NCI-H748 (cell line): Measurements from ENCODE around the gene MTM1.

ENCODE experiments used
- DNase-seq: peaks from one replicate; lab custom pipeline; 2025; ENCODE audit not compliant: unreplicated experiment; lab: John Stamatoyannopoulos, UW

Gene MTM1

DNA sequence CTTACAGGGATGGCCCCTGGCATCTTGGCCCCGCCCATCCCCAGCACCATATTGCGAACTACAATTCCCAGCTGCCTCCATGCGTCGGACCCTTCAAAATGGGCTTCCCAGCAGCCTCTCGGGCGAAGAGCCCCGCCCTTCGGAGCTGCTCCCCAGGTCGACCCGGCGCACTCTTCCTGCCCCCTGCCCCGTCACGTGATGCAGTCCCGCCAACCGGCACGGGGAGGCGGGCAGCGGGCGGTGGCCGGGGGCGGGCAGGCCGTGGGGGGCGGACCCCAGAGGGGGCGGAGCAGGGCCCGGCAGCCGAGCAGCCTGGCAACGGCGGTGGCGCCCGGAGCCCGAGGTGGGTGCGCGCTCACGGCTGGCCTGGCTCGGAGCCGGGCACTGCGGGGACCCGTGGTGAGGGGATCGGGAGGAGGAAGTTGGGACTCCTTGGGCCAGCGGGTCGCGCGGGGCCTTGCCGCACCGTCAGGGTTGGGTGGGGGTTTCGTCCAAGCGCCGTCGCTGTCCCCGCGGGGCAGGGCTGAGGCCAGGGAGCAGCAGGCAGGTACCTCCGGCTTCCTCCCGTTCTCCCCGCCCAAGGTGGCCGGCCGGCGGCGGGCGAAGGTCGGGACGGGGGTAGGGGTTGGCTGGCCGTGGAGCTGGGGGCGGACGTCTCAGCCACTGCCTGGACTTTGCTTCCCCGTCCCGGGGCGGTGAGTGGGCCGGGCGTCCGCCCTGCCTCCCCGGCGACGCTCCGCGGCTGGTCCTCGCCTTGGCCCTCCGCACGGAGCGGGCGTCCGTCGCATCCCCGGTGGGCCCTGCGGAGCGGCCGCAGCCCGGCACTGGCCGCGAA is at the start of gene MTM1:
TSS of gene MTM1 (plus strand) at position 302 of the 835 bp plus-strand sequence. CDS start 23,994 bp downstream, outside the sequence.
- peak; percentile 97 for DNase-seq

DNA sequence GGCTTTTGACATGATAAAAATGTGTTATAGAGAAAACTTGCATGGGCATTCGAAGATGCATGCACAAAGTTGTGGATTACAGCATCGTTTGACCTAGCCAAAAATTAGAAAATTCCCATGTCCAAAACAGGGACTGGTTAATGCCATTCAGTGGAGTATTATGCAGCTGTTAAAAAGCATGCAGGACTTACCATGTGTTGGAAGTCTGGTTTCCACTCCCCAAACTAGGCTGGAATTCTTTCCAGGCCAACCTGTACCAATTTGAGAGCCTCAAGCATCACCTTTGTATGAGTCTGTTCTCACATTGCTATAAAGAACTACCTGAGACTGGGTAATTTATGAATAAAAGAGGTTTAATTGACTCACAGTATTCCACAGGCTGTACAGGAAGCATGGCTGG is 45.9 kb upstream of the MTM1 start:
- no peak for DNase-seq

DNA sequence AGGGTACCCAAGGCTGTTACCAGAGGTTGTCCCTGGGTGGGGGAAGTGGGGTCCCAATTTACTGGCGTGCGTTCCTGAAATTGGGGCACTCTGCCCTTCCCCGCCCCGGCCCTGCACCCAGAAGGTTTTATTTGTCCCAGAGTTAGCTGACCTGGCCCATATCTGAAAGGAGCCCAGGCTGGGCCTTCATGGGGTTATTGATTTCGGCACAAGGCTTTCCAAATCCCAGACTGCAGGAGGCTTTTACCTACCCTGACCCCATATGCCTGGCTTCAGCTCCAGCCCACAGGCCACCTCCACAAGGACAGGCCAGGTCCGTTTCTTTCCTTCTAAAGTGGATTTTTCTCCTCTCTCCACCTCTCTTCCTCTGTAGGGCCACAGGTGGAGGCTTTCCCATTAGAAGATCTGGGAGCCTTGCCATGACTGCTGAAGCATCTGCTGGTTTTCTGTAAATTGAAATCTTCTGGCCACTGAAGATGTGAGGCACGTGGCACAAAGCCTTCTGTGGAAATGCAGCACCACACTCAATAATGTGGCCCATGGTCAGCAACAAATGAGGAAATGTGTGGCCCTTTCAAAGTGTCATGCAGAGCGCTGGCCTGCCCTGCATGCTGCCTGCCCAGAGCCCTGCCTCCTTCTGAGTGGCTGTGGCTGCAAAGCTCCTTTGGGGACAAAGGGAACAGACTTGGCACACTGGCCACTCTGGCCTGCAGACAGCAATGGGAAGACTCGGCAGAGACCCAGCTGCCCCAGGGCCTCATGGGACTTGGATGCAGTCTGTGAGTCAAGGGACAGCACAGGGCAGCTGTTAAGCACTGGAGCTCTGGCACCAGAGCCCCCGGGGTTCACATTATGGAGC is 43.1 kb upstream of the MTM1 start:
- DNase-seq = no peak

GRCh38 chrX:150526692-150527091 is 41.7 kb upstream of the MTM1 start:
- DNase-seq = no peak

- DNase-seq = no peak
Measured at GRCh38 chrX:150527108-150527507, 41.3 kb upstream of the MTM1 start.

DNA sequence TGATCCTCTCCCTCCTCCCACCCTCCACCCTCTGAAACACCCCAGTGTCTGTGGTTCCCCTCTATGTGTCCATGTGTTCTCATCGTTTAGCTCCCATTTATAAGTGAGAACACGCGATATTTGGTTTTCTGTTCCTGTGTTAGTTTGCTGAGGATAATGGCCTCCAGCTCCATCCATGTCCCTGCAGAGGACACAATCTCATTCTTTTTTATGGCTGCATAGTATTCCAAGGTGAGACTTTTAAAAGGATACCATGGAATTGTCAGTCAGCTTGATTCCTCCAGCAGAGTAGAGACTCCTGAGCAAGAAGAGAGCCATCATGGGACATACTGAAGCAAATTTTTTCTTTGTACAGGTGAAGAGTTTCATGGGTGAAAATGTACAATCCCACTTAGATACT is 38.8 kb upstream of the MTM1 start:
- no peak for DNase-seq

- no peak for DNase-seq
Measured at GRCh38 chrX:150530821-150531220, 37.6 kb upstream of the MTM1 start.

GRCh38 chrX:150531467-150531866 is 37.0 kb upstream of the MTM1 start:
- no peak for DNase-seq

DNA sequence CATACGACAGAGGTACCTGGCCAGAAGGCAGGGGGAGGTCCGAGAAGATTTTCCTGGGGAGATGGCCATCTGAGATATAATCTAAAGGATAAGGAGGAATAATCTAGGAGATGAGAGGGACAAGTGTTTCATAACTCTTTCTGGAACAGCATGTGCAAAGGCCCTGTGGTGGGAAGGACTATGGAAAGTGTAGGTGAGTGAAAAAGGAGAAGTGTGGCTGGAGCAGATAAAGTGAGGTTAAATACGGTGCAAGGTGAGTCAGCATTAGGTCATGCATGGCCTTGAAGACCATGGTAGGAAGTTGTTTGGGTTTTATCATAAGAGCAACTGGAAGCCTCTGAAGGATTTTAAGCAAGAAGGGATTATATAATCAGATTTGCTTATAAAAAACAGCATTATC is 34.6 kb upstream of the MTM1 start:
- DNase-seq = no peak

DNA sequence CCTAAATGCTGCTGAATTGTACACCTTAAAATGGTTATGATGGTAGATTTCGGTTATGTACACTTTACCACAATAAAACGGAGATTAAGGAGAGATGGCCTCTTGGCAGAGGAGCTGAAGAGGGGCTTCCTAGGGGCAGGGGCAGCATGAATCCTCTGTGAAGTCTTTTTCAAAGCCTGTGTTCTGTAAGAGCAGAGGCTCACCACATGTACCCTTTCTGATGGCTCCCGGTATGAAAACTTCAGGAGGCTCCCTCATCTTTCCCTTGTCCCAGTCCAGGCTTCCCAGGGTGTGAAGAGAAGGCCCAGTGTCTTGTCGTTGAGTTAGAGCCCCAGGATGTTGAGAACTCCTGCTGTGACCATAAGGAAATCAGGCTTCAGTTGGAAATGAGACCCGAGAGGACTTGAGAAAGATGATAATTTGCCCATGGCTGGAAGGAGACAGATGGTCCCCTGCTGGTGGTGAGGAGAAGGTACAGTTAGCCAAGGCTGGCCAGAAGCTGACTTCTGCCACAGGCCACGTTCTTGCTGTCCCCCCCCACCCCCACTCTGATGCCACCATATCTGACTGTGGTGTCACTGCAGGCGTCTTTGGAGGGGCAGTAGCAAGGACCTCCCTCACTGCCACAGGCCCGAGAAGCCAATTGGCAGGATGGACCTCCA is 31.8 kb upstream of the MTM1 start:
- DNase-seq = no peak

DNA sequence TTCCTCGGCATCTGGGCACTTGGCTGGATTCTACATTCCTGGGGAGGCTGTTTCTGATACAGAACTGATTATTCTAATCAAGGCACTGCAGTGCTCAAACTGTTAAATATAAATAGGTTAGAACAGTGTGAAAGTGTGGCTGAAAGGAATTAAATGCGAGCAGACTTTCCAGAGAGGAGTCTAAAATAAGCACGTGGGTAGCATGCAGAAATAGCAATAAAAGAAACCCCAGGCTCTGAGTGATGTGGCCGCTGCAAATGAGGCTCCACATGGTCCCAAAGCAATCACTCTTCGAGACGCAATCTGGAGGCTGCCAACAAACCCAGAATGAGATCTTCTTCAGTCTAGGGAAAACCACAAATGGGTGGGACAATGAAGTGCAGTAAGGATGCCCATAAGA is 30.6 kb upstream of the MTM1 start:
- DNase-seq = no peak

DNA sequence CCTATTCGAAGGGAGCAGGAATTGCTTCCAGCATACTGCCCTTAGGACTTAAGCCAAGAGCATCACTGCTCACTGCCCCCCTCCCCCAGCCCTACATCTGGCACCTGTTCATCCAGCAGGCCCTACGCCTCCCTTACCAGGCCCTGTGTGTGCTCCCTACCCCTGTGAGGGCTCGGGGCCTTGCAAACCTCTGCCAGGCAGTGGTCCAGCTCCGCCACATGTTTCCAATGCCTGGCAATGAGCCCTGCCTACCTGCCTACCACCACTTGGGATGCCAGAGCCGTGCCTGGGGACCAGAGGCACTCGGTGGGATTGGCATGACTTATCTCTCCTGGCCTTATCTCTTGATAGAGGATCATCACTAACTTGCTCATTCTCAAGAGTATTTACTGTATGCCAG is 27.5 kb upstream of the MTM1 start:
- no peak for DNase-seq

DNA sequence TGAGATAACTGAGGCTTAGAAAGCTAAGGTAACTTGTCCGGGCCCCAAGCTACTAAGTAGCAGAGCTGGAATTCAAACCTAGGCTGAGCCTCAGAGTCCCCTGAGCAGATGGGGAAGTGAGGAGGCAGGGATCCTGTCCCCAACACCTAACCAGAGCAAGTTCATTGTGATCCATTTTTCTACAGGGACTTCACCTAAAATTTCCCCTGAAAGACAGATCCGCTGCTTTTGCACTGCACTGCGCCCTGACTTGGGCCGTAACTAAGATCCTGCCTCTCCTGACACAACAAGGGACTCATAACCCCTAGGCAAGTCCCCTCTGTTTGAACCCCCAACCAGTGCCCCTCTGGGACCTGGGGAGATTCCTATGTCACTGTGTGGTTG is 25.6 kb upstream of the MTM1 start:
- DNase-seq = no peak

DNA sequence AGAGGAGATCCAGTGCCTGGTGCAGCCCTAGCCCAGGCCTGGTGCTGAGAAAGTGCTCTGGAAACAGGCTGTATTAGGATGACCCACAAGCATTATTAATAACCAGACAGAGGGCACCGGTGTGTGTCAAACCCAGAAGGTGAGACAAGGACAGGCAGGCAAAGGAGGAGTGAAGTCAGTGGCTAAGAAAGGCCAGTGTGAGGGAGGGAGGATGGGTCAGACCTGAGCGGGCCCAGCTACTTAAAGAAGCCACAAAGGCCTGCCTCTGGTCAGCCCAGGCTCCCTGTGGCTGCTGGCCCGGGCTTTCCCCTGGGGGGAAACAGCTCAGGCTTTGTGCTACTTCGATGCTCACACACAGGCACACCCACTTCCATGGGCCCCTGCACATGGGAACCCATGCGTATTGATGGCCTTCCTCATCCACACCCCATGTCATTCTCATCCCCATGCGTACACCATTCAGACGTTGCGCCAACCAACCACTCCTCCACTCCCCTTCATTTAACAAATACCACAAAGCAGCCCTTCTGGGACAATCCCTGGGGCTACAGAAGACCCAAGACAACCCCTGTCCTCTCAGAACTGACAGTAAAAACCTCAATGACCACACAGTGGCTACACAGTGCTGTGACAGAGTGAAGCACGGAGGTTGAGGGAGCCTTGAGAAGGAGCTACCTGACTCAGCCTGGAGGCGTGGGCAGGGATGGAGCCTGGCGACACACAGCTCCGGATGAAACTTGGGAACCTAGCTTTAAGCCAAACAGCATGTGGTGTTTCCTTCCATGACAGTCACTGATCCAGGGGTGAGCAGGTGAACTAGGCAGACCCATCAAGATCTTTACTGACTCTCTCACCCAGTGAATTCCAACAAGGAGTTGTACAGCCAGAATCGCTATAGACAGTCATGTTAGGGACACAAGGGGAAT is 24.9 kb upstream of the MTM1 start:
- DNase-seq = no peak

DNA sequence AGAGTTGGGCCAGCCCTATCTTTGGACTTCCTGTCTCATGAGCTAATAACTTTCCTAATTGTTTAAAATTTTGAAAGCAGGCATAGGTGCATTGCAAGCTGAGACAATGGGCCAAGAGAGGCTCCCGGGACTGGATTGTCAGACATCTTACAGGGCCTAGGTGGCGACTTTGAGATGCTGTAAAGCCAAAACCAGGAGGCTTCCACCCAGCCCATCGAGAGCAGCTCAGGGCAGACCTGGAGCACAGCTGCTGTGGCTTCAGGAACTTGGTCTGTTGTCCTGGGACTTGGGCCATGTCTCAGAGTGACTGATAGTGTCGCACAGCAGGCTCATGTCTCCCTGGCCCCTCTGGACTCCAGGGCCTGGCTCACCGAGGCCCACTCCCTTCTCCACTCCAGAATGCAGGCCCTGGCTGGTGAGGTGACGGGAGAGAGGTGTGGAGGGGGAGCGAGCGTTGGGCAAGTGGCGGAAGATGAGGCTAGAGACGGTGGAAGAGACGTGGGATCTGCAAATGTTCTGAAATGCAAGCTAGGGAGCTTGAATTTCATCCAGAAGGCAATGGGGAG is 24.1 kb upstream of the MTM1 start:
- DNase-seq = no peak

DNA sequence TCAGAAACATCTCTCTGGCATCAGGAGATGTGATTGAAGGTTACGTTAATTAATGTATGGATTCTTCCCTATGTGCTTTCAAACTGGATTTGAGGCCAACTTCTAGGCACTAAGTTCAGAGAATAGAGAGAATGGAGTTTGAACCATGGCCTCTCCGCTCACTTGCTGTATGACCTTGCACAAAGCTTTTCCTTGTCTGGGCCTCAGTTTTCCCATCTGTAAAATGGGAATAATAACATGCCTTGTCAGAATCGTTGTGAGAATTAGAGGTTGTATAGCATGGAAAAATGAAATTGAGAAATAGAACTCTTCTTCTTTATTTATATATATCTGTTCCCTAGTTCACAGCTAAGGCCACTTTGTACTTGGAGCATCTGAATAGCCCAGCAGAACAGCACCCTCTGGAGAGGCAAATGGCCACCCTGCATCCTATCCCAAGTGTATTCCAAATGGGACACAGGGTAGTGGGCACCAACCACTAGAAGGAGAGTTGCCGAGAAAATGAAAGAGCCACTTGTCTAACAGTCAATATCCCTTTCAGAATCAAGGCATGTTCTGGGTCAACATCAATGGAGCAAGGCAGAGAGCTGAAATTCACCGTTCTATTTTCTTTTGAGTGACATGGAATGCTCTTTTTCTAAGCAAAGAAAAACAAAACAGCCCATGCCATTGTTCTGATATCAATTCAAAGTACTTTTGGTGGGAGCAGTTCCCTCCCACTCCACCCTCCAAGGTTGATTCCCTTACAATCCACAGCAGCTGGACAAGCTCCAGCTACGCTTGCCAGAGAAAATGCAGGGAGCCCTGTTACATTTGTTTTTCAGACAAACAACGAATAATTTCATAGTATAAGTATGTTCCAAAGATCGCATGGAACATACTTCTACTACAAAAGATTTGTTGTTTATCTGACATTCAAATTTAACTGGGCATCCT is 23.3 kb upstream of the MTM1 start:
- DNase-seq = no peak

- DNase-seq = no peak
Measured at GRCh38 chrX:150546711-150547153, 21.7 kb upstream of the MTM1 start.

- peak; percentile 72 for DNase-seq
Measured at GRCh38 chrX:150547375-150548115, 20.9 kb upstream of the MTM1 start.
